ENCODE results near the gene PNPLA4.

PNPLA4 gene

GRCh38 chrX:7941390-7942042, 14.3 kb upstream of the PNPLA4 start:
- H3K36me3 ChIP-seq (ENCODE audit: control insufficient read depth, insufficient read depth, low read length): no peaks in the 10 kb centered on the region
- WGBS (ENCODE audit: insufficient coverage, insufficient read length): no CpG with 5 or more reads among the region's 3 CpGs
- no peak overlapping the region for H3K4me3 ChIP-seq (ENCODE audit: low read length)
- no peaks in the 10 kb centered on the region for H3K9me3 ChIP-seq (ENCODE audit: control insufficient read depth, insufficient read depth, low read length)
- H3K4me1 ChIP-seq (ENCODE audit: control insufficient read depth, insufficient read depth, low read length): no peaks in the 10 kb centered on the region
- H3K27me3 ChIP-seq (ENCODE audit: control insufficient read depth, insufficient read depth, low read length): no peaks in the 10 kb centered on the region
- no peak for DNase-seq (ENCODE audit: low read depth, low spot score)
- H3K27ac ChIP-seq (ENCODE audit: low read length): no peak overlapping the region

GRCh38 chrX:7934026-7934425, 6.8 kb upstream of the PNPLA4 start:
- no peak for DNase-seq (ENCODE audit: low read depth, low spot score)
- H3K4me3 ChIP-seq (ENCODE audit: low read length): no peak overlapping the region
- H3K36me3 ChIP-seq (ENCODE audit: control insufficient read depth, insufficient read depth, low read length): no peaks in the 10 kb centered on the region
- no peaks in the 10 kb centered on the region for H3K9me3 ChIP-seq (ENCODE audit: control insufficient read depth, insufficient read depth, low read length)
- WGBS (ENCODE audit: insufficient coverage, insufficient read length): no CpG with 5 or more reads among the region's 2 CpGs
- H3K4me1 ChIP-seq (ENCODE audit: control insufficient read depth, insufficient read depth, low read length): no peaks in the 10 kb centered on the region
- H3K27me3 ChIP-seq (ENCODE audit: control insufficient read depth, insufficient read depth, low read length): no peaks in the 10 kb centered on the region
- no peak overlapping the region for H3K27ac ChIP-seq (ENCODE audit: low read length)

GRCh38 chrX:7926914-7927258, 327 bp downstream of the PNPLA4 start:
- no peaks in the 10 kb centered on the region for H3K27me3 ChIP-seq (ENCODE audit: control insufficient read depth, insufficient read depth, low read length)
- no peaks in the 10 kb centered on the region for H3K9me3 ChIP-seq (ENCODE audit: control insufficient read depth, insufficient read depth, low read length)
- no peaks in the 10 kb centered on the region for H3K4me1 ChIP-seq (ENCODE audit: control insufficient read depth, insufficient read depth, low read length)
- peak overlapping the region; percentile 88; the same call in 1 of the 2 replicates for H3K4me3 ChIP-seq (ENCODE audit: low read length)
- no peaks in the 10 kb centered on the region for H3K36me3 ChIP-seq (ENCODE audit: control insufficient read depth, insufficient read depth, low read length)
- H3K27ac ChIP-seq (ENCODE audit: low read length): no peak overlapping the region
- WGBS (ENCODE audit: insufficient coverage, insufficient read length): no CpG with 5 or more reads among the region's 20 CpGs
- DNase-seq (ENCODE audit: low read depth, low spot score): no peak

GRCh38 chrX:7926501-7926900, 712 bp downstream of the PNPLA4 start:
- Histone ChIP-seq H3K27me3 (ENCODE audit: control insufficient read depth, insufficient read depth, low read length) (no peaks in the 10 kb centered on the region), H3K4me1 (ENCODE audit: control insufficient read depth, insufficient read depth, low read length) (no peaks in the 10 kb centered on the region), H3K9me3 (ENCODE audit: control insufficient read depth, insufficient read depth, low read length) (no peaks in the 10 kb centered on the region), H3K4me3 (ENCODE audit: low read length) (peak overlapping the region; percentile 88; the same call in 1 of the 2 replicates), H3K27ac (ENCODE audit: low read length) (no peak overlapping the region), H3K36me3 (ENCODE audit: control insufficient read depth, insufficient read depth, low read length) (no peaks in the 10 kb centered on the region)
- no peak for DNase-seq (ENCODE audit: low read depth, low spot score)
- no CpG with 5 or more reads among the region's 5 CpGs for WGBS (ENCODE audit: insufficient coverage, insufficient read length)

- Histone ChIP-seq H3K4me1 (ENCODE audit: control insufficient read depth, insufficient read depth, low read length) (no peaks in the 10 kb centered on the region), H3K27me3 (ENCODE audit: control insufficient read depth, insufficient read depth, low read length) (no peaks in the 10 kb centered on the region), H3K27ac (ENCODE audit: low read length) (no peak overlapping the region), H3K4me3 (ENCODE audit: low read length) (no peak overlapping the region), H3K36me3 (ENCODE audit: control insufficient read depth, insufficient read depth, low read length) (no peaks in the 10 kb centered on the region), H3K9me3 (ENCODE audit: control insufficient read depth, insufficient read depth, low read length) (no peaks in the 10 kb centered on the region)
- DNase-seq (ENCODE audit: low read depth, low spot score): no peak
- WGBS (ENCODE audit: insufficient coverage, insufficient read length): 100% methylated on average over 1 of the region's 9 CpGs
These were observed 1.2 kb downstream of the PNPLA4 start for GRCh38 chrX:7925867-7926472.

- no peak overlapping the region for H3K4me3 ChIP-seq (ENCODE audit: low read length)
- WGBS (ENCODE audit: insufficient coverage, insufficient read length): no CpG with 5 or more reads among the region's 12 CpGs
- no peaks in the 10 kb centered on the region for H3K27me3 ChIP-seq (ENCODE audit: control insufficient read depth, insufficient read depth, low read length)
- no peaks in the 10 kb centered on the region for H3K9me3 ChIP-seq (ENCODE audit: control insufficient read depth, insufficient read depth, low read length)
- no peaks in the 10 kb centered on the region for H3K4me1 ChIP-seq (ENCODE audit: control insufficient read depth, insufficient read depth, low read length)
- no peak for DNase-seq (ENCODE audit: low read depth, low spot score)
- H3K27ac ChIP-seq (ENCODE audit: low read length): no peak overlapping the region
- H3K36me3 ChIP-seq (ENCODE audit: control insufficient read depth, insufficient read depth, low read length): no peaks in the 10 kb centered on the region
These were observed 5.5 kb downstream of the PNPLA4 start for GRCh38 chrX:7921750-7922149.

- no peak overlapping the region for H3K4me3 ChIP-seq (ENCODE audit: low read length)
- no peaks in the 10 kb centered on the region for H3K36me3 ChIP-seq (ENCODE audit: control insufficient read depth, insufficient read depth, low read length)
- WGBS (ENCODE audit: insufficient coverage, insufficient read length): no CpG with 5 or more reads among the region's 5 CpGs
- no peaks in the 10 kb centered on the region for H3K9me3 ChIP-seq (ENCODE audit: control insufficient read depth, insufficient read depth, low read length)
- no peaks in the 10 kb centered on the region for H3K4me1 ChIP-seq (ENCODE audit: control insufficient read depth, insufficient read depth, low read length)
- no peaks in the 10 kb centered on the region for H3K27me3 ChIP-seq (ENCODE audit: control insufficient read depth, insufficient read depth, low read length)
- no peak overlapping the region for H3K27ac ChIP-seq (ENCODE audit: low read length)
- DNase-seq (ENCODE audit: low read depth, low spot score): no peak
These were observed 18.4 kb downstream of the PNPLA4 start for GRCh38 chrX:7908821-7909220.

- Histone ChIP-seq H3K4me1 (ENCODE audit: control insufficient read depth, insufficient read depth, low read length) (no peaks in the 10 kb centered on the region), H3K27me3 (ENCODE audit: control insufficient read depth, insufficient read depth, low read length) (no peaks in the 10 kb centered on the region), H3K9me3 (ENCODE audit: control insufficient read depth, insufficient read depth, low read length) (no peaks in the 10 kb centered on the region), H3K27ac (ENCODE audit: low read length) (no peak overlapping the region), H3K4me3 (ENCODE audit: low read length) (no peak overlapping the region), H3K36me3 (ENCODE audit: control insufficient read depth, insufficient read depth, low read length) (no peaks in the 10 kb centered on the region)
- no peak for DNase-seq (ENCODE audit: low read depth, low spot score)
- no CpG with 5 or more reads among the region's 3 CpGs for WGBS (ENCODE audit: insufficient coverage, insufficient read length)
These were observed 22.7 kb downstream of the PNPLA4 start for GRCh38 chrX:7904562-7904961.

- H3K9me3 ChIP-seq (ENCODE audit: control insufficient read depth, insufficient read depth, low read length): no peaks in the 10 kb centered on the region
- no peak overlapping the region for H3K27ac ChIP-seq (ENCODE audit: low read length)
- H3K4me3 ChIP-seq (ENCODE audit: low read length): no peak overlapping the region
- WGBS (ENCODE audit: insufficient coverage, insufficient read length): no CpG with 5 or more reads among the region's 9 CpGs
- H3K27me3 ChIP-seq (ENCODE audit: control insufficient read depth, insufficient read depth, low read length): no peaks in the 10 kb centered on the region
- H3K36me3 ChIP-seq (ENCODE audit: control insufficient read depth, insufficient read depth, low read length): no peaks in the 10 kb centered on the region
- no peak for DNase-seq (ENCODE audit: low read depth, low spot score)
- no peaks in the 10 kb centered on the region for H3K4me1 ChIP-seq (ENCODE audit: control insufficient read depth, insufficient read depth, low read length)
These were observed 35.3 kb downstream of the PNPLA4 start for GRCh38 chrX:7891928-7892327.

- WGBS (ENCODE audit: insufficient coverage, insufficient read length): no CpG with 5 or more reads among the region's 2 CpGs
- H3K9me3 ChIP-seq (ENCODE audit: control insufficient read depth, insufficient read depth, low read length): no peaks in the 10 kb centered on the region
- no peak overlapping the region for H3K4me3 ChIP-seq (ENCODE audit: low read length)
- H3K36me3 ChIP-seq (ENCODE audit: control insufficient read depth, insufficient read depth, low read length): no peaks in the 10 kb centered on the region
- no peaks in the 10 kb centered on the region for H3K27me3 ChIP-seq (ENCODE audit: control insufficient read depth, insufficient read depth, low read length)
- H3K4me1 ChIP-seq (ENCODE audit: control insufficient read depth, insufficient read depth, low read length): no peaks in the 10 kb centered on the region
- no peak for DNase-seq (ENCODE audit: low read depth, low spot score)
- no peak overlapping the region for H3K27ac ChIP-seq (ENCODE audit: low read length)
These were observed 37.5 kb downstream of the PNPLA4 start for GRCh38 chrX:7889680-7890079.

GRCh38 chrX:7889135-7889534, 38.1 kb downstream of the PNPLA4 start:
- H3K27ac ChIP-seq (ENCODE audit: low read length): no peak overlapping the region
- no CpG with 5 or more reads among the region's 2 CpGs for WGBS (ENCODE audit: insufficient coverage, insufficient read length)
- H3K9me3 ChIP-seq (ENCODE audit: control insufficient read depth, insufficient read depth, low read length): no peaks in the 10 kb centered on the region
- no peak for DNase-seq (ENCODE audit: low read depth, low spot score)
- no peak overlapping the region for H3K4me3 ChIP-seq (ENCODE audit: low read length)
- H3K4me1 ChIP-seq (ENCODE audit: control insufficient read depth, insufficient read depth, low read length): no peaks in the 10 kb centered on the region
- H3K36me3 ChIP-seq (ENCODE audit: control insufficient read depth, insufficient read depth, low read length): no peaks in the 10 kb centered on the region
- no peaks in the 10 kb centered on the region for H3K27me3 ChIP-seq (ENCODE audit: control insufficient read depth, insufficient read depth, low read length)

All from iPS DF 6.9 (cell line).